HG03103 (cell line): Measurements from ENCODE around the gene MIGA2.
"Not testable (repeated sequence)": the region's sequence is repeated elsewhere in the genome, so short reads cannot be mapped to it uniquely, and the experiment has no call there.

Experiments used
- ATAC-seq: cut with Tn5 transposase; IDR thresholded peaks from one replicate; pipeline ENCODE4 v1.9.1; 2021; ENCODE audit warnings: low read depth; ENCODE audit not compliant: unreplicated experiment

MIGA2 gene

DNA sequence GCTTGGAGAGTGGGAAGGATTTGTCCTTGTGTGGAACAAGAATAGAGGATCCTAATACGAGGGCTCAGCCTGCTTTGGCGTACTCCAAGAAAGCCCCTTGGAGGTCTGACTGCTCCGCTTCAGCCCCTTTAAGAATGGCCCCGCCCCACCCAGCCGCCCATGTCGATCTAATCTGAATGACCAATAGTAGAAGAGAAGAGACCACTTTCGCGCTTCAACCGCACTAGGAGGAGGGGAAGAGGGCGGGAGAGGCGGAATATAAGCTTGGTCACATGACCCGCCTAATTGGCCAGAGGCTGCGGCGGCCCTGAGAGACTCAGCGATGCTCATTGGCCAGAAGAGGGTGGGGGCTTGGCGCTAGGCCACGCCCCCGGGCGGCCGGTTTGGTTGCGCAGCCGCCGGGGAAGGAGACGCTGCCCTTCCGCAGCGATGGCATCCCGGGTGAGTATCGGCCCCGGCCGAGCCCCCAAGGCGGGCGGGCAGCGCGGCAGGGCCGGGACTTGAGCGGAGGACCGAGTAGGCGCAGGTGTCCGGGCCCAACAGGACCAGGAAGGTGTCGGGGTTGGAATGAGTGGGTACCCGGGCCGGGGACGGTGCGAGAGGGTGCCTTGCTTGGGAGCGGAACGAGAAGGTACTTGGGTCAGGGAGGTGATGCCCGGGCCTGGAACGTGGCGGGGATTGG lies at the start of gene MIGA2:
Gene MIGA2, plus strand, starts transcription at position 386 of the 682 bp plus-strand sequence. CDS start 3,969 bp downstream, outside the sequence.
- peak; percentile 92 for ATAC-seq

DNA sequence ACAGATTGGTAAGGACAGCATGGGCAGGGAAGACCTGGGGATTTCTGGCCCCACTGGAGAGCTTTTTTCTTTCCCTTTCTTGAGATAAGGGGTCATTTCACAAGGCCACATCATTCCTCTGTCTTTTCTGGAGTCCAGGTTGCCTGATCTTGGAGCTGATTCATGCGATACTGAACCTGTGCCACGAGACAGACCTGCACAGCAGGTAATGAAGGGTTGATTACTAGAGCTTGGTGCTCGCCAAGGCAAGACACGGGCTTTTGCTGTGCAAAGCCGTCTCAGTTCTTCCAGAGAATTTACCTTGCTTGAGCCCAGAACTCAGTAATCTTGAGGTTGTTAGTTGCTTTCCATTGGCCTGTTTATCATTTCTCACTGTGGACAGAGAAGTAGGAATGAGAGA lies 49.8 kb upstream of the MIGA2 start:
- no peak for ATAC-seq

DNA sequence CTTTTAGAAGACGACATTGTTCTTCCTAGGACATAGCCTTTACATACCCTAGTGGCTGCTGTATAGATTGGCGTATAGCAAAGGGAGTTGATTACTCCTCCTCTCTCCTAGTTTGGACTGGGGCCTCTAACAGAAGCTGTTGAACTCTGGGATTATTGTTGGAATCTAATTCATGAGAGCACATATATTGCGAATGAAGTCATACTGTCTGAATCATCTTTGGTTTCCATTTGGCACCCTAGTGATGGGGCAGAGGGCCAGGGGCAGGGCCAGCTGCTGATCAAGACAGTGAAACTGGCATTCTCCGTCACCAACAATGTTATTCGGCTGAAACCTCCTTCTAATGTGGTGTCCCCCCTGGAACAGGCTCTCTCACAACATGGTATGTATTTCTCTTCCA lies 48.6 kb upstream of the MIGA2 start:
- no peak for ATAC-seq

DNA sequence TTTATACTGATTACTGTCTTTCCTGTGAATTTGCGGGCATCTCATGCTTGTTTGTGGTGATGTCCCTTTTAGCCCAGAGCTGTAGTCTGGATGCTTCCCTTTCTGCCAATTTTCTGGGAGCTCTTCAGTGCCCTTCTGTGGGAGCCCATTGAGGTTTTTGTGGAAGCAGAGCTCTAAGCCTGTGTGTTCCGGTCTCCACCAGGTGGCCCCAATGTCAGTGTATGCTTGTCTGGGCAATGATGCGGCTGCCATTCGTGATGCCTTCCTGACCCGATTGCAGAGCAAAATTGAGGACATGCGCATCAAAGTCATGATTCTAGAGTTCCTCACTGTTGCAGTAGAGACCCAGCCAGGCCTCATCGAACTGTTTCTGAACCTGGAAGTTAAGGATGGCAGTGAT lies 43.4 kb upstream of the MIGA2 start:
- ATAC-seq = no peak

GRCh38 chr9:128995791-128996190 lies 40.6 kb upstream of the MIGA2 start:
- ATAC-seq = no peak

DNA sequence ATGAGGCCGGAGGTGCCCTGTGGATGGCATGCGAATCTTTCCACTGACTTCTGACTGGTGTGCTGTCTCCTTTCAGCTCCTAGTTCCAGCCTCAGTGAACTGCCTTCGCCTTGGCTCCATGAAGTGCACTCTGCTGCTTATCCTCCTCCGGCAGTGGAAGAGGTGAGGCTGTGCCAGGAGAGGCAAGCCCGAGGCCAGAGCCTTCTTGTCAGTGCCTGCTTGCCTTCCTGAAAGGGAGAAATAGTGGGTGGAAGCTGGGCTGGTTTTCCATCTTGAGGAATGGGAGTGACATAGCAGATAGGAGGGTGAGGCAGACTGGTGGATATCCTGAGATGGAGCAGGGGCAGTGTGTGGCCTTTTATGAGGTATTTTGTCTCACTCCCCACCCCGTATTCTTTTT lies 38.0 kb upstream of the MIGA2 start:
- ATAC-seq = no peak

DNA sequence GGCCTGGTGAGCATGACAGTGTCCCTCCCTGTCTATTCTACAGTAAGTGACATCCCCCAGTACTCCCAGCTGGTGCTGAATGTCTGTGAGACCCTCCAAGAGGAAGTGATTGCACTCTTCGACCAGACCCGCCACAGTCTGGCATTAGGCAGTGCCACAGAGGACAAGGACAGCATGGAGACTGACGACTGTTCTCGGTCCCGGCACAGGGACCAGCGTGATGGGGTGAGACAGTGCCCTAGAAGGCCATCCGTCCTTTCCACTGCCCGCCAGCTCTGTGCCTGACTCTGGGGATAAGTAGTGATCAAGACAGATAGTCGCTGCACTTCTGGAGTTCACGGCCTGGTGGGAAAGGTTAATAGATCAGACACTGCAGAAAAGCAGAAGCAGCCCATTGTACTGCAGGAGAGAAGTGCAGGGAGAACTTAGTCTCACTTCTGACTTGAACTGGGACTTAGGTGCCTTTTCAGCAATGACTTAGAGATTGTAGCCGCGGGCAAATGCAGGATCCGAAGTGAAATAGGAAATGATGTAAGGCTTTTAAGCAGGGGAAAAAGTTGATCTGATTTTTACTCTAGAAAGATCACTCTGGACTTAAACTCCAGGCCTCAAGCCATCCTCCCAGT lies 36.7 kb upstream of the MIGA2 start:
- no peak for ATAC-seq

DNA sequence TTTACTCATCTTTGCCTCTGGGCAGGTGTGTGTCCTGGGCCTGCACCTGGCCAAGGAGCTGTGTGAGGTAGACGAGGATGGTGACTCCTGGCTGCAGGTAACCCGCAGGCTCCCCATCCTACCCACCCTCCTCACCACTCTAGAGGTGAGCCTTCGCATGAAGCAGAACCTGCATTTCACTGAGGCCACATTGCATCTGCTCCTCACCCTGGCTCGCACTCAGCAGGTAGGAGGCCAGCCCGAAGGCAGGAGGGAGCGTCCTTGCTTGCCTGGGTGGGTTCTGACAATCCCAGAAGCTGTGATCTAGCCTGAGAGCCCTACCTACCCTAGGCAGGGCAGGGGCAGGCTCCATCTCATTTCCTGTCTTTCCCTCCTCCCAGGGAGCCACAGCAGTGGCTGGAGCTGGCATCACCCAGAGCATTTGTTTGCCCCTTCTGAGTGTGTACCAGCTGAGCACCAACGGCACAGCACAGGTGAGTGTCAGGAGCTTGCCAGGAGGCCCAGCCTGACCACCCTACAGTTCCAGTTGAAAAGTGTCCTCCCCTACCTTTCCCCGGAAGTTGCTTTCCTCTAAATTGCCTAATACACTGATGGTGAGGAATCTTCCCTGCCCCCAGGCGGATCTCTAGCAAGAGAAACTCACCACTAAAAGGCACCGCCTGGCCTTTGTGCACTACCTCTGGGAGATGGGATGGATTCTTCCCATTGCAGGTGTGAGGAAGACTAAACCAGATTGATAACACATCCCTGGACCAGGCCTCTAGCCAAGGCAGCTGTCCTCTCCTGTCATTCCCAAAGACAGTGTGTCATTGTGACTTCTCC lies 34.7 kb upstream of the MIGA2 start:
- ATAC-seq = no peak

DNA sequence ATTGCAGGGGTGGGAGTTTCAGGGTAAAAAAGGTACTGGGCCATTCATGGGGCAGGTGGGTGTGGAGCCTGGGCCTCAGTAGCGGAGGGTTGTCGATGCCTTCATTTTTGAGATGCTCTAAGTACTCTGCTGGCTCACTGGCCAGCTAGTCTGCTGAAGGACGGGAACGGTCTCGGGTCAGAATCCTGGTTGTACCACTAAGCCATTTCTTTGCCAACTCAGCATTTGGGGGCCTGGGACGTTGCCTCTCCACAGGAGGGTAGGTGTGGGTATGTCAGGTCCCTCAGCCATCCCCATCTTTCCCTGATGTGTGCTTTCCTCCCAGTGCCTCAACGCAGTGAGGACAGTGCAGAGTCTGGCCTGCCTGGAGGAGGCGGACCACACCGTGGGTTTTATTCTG lies 33.4 kb upstream of the MIGA2 start:
- no peak for ATAC-seq

GRCh38 chr9:129004173-129004572 lies 32.3 kb upstream of the MIGA2 start:
- ATAC-seq = not testable (repeated sequence)

GRCh38 chr9:129005336-129005997 lies 31.0 kb upstream of the MIGA2 start:
- no peak for ATAC-seq

GRCh38 chr9:129006328-129007034 lies 29.9 kb upstream of the MIGA2 start:
- no peak for ATAC-seq

- ATAC-seq = no peak
Observed at GRCh38 chr9:129007035-129007765, 29.2 kb upstream of the MIGA2 start.

- no peak for ATAC-seq
Observed at GRCh38 chr9:129007766-129008468, 28.5 kb upstream of the MIGA2 start.

DNA sequence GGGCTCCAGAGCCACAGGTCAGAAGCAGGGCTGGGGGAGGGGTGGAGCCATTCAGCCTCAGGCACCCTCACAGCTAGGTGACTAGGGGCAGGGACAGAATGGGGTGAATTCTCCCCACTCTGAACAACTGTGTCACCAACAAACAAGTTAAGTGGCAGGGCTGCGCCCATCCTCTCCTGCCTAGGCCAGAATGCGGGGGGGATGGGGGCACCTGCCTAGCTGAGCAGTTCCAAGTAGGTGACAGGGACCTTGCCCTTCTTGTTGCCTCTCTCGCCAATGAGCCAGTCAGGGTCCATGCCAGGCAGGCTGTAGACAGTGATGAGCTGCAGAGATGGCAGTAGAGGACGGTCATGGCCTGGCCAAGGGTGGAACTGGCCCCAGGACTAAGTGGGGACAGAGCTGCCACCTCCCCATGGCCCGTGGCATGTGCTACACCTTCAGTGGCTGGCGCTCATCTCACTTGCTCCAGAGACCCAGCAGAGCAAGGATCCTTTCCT lies 27.9 kb upstream of the MIGA2 start:
- ATAC-seq = no peak

DNA sequence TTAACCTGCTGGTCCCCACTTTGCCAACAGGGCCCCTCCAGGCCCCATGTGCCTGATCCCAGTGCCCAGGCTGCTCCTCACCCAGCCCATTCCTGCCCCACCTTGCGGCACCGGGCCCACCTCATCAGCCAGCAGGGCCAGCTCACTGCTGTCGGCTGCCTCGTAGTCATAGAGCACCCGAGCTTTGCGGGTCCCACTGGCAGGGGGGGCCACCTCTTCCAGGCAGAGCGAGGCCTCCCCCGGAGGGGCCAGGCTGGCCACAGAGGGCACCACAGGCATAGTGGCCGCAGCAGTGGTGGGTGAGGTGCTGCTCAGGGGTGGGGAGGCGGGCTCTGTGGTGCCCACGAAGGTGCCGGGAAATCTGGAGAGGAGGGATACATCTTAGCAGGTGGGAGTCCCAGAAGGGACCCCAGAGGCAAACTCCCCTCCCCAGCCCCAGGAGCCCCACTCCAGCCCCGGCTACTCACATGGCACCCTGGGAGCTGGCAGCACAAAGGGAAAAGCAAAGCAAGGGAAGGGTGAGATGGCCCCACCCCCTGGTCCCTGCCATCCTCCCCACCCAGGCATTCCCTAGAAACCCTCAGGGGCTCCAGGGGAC lies 27.3 kb upstream of the MIGA2 start:
- ATAC-seq = no peak

DNA sequence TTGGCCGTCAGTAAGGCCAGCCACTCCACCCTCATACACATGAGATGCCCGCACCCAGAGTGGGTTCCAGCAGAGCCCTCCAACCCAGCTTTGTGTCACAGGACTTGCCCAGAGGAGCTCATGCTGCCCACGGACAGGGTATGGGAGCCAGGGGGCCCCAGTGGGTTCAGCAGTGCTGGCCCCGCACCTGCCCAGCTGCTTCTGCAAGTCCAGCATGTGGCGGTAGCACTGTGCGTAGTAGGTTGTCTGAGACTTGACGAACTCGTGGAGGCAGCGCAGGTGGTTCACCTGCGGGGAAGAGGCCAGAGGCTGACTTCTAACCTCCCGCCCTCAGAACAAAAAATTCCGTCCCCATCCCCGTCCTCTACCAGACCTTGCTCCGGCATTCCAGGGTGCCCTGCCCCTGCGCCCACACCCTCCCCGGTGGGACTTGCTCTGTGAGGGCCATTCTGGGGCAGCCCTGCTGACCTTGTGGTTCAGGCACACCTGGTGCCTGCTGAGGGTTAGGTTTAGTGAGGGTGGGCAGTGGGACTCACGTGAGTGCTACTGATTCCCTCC lies 26.8 kb upstream of the MIGA2 start:
- no peak for ATAC-seq

GRCh38 chr9:129010267-129010975 lies 26.0 kb upstream of the MIGA2 start:
- no peak for ATAC-seq
